Loucy (cell line): Measurements from ENCODE around the gene IL18BP.

Experiments
- H2AFZ ChIP-seq: fragments of 200-600 bp; sonication (generic); 2 replicates; pipeline ENCODE4 v1.6.0; 2016; ENCODE audit warnings: antibody characterized with exemption, mild to moderate bottlenecking, low read length, moderate library complexity
- H3F3A ChIP-seq: fragments of 200-600 bp; 2 replicates; pipeline ENCODE4 v1.6.0; 2016; ENCODE audit warnings: antibody characterized with exemption, low read depth, mild to moderate bottlenecking
- H3K27me3 ChIP-seq: fragments of 200-600 bp; sonication (generic); 2 replicates; pipeline ENCODE4 v1.6.1; 2014; ENCODE audit warnings: low read length, mild to moderate bottlenecking; ENCODE audit not compliant: insufficient read depth, poor library complexity, severe bottlenecking
- H3K36me3 ChIP-seq: fragments of 200-600 bp; sonication (generic); 2 replicates; pipeline ENCODE4 v1.6.1; 2016; ENCODE audit warnings: low read length; ENCODE audit not compliant: insufficient read depth
- H3K4me1 ChIP-seq: fragments of 200-600 bp; sonication (generic); 2 replicates; pipeline ENCODE4 v1.5.1; 2014; ENCODE audit warnings: low read length, mild to moderate bottlenecking; ENCODE audit not compliant: insufficient read depth, poor library complexity, severe bottlenecking
- H3K4me2 ChIP-seq: fragments of 200-600 bp; sonication (generic); 2 replicates; pipeline ENCODE4 v1.6.0; 2014; ENCODE audit warnings: antibody characterized with exemption, low read length, low read depth, mild to moderate bottlenecking; ENCODE audit not compliant: poor library complexity, severe bottlenecking
- H3K4me3 ChIP-seq: fragments of 200-600 bp; sonication (generic); 2 replicates; pipeline ENCODE4 v1.5.1; 2014; ENCODE audit warnings: low read length, mild to moderate bottlenecking, mixed read lengths; ENCODE audit not compliant: poor library complexity, severe bottlenecking
- H3K79me2 ChIP-seq: fragments of 200-600 bp; sonication (generic); 2 replicates; pipeline ENCODE4 v1.6.1; 2014; ENCODE audit warnings: low read length; ENCODE audit not compliant: insufficient read depth
- H3K9ac ChIP-seq: fragments of 200-600 bp; sonication (generic); 2 replicates; pipeline ENCODE4 v1.6.0; 2014; ENCODE audit warnings: mild to moderate bottlenecking, low read depth, low read length, moderate library complexity; ENCODE audit not compliant: poor library complexity, severe bottlenecking
- H3K9me2 ChIP-seq: fragments of 200-600 bp; sonication (generic); replicated peaks from 2 replicates; pipeline ENCODE4 v1.6.1; 2016; ENCODE audit warnings: low read depth, low read length, mixed read lengths
- H3K9me3 ChIP-seq: fragments of 200-600 bp; sonication (generic); 2 replicates; pipeline ENCODE4 v1.6.1; 2014; ENCODE audit warnings: mild to moderate bottlenecking, antibody characterized with exemption, low read length, low read depth; ENCODE audit not compliant: insufficient read depth
- H4K20me1 ChIP-seq: fragments of 200-600 bp; sonication (generic); 2 replicates; pipeline ENCODE4 v1.6.0; 2014; ENCODE audit warnings: antibody characterized with exemption, low read length, mild to moderate bottlenecking; ENCODE audit not compliant: insufficient read depth, poor library complexity, severe bottlenecking
- CTCF ChIP-seq: fragments of 200-600 bp; sonication (generic); conservative IDR thresholded peaks from 2 replicates; pipeline ENCODE4 v1.5.1; 2014; ENCODE audit warnings: mild to moderate bottlenecking, antibody characterized with exemption, low read length
- EZH2phosphoT487 ChIP-seq: fragments of 200-600 bp; IDR thresholded peaks from 2 replicates; pipeline ENCODE4 v1.6.1; 2018; ENCODE audit warnings: antibody characterized with exemption, mild to moderate bottlenecking, moderate library complexity, borderline replicate concordance

IL18BP gene

GRCh38 chr11:72013765-72014711, 15.3 kb downstream of the IL18BP start:
- H4K20me1 ChIP-seq: no peaks in the 10 kb centered on the region
- H3K36me3 ChIP-seq: peaks cover 100% of the 10 kb centered on the region
- no peak overlapping the region for H3K9ac ChIP-seq
- H3K4me3 ChIP-seq: no peak overlapping the region
- no peaks in the 10 kb centered on the region for H3K27me3 ChIP-seq
- no peak for TF ChIP-seq CTCF
- TF ChIP-seq EZH2phosphoT487: no peak
- no peak overlapping the region for H2AFZ ChIP-seq
- H3K9me2 ChIP-seq: no peaks in the 10 kb centered on the region
- no peaks in the 10 kb centered on the region for H3K4me1 ChIP-seq
- no peak overlapping the region for H3K4me2 ChIP-seq
- no peaks in the 10 kb centered on the region for H3K9me3 ChIP-seq
- H3F3A ChIP-seq: no peaks in the 10 kb centered on the region
- H3K79me2 ChIP-seq: no peaks in the 10 kb centered on the region

DNA sequence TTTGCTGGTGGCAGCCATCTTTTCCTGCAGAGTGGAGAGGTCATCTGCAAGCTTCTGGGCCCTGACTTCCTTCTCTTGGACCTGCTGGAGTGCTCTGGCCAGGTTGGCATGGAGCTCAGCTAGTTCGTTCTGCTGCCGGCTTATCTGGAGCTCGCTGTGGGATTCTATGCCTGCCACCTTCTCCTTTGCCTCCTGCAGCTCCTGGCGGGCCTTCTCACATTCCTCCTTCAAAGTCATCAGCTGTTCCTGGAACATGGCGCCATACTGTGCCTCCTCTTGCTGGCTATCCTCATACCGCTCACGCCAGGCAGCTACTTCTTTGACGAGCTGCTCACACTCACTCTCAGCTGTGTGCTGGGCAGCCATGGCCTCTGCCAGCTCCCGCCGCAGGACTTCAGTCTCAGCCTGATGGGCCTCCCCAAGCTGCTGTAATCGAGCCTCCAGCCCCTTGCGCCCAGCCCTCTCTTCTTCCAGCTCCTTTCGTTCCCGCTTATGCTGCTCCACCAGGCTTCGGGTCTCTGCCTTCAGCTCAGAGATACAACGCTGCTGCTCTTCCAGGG, 16.1 kb downstream of the IL18BP start:
- no peaks in the 10 kb centered on the region for H3K9me3 ChIP-seq
- no peaks in the 10 kb centered on the region for H3K79me2 ChIP-seq
- peaks cover 100% of the 10 kb centered on the region for H3K36me3 ChIP-seq
- H3K27me3 ChIP-seq: no peaks in the 10 kb centered on the region
- no peak overlapping the region for H3K9ac ChIP-seq
- TF ChIP-seq EZH2phosphoT487: no peak
- TF ChIP-seq CTCF: no peak
- no peaks in the 10 kb centered on the region for H3F3A ChIP-seq
- no peak overlapping the region for H3K4me2 ChIP-seq
- H3K9me2 ChIP-seq: no peaks in the 10 kb centered on the region
- H3K4me3 ChIP-seq: no peak overlapping the region
- no peak overlapping the region for H2AFZ ChIP-seq
- no peaks in the 10 kb centered on the region for H3K4me1 ChIP-seq
- H4K20me1 ChIP-seq: no peaks in the 10 kb centered on the region

DNA sequence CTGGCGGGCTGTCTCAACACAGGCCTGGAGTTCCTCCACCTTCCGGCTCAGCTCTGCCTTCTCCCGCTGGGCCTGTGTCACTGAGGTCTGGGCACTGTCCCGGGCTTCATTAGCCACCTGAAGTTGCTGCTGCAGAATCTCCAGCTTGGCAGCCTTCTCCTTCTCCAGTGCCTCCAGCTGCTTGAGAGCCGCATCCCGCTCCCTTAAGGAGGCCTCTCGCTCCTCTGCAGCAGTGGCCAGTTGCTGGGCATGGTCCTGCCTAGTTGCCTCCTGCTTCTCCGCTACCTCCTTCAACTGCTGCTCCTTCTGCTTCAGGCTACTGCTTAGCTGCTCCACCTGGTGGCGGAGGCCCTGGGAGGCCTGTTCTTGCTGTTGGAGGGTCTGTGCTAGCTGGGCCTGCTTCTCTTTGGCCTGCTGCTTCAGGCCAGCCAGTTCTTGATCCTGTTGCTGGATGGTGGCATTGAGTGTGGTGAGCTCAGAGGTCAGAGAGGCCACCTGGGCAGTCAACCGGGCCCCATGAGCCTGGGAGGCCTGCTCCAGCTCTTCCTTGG, 16.9 kb downstream of the IL18BP start:
- Histone ChIP-seq H3K9me3 (no peaks in the 10 kb centered on the region), H3K4me3 (no peak overlapping the region), H4K20me1 (no peaks in the 10 kb centered on the region), H3K4me1 (no peaks in the 10 kb centered on the region), H3K4me2 (no peak overlapping the region), H3K9me2 (no peaks in the 10 kb centered on the region), H3K9ac (no peak overlapping the region), H3K27me3 (no peaks in the 10 kb centered on the region), H3F3A (no peaks in the 10 kb centered on the region), H3K79me2 (no peaks in the 10 kb centered on the region), H2AFZ (no peak overlapping the region), H3K36me3 (peaks cover 100% of the 10 kb centered on the region)
- peak; percentile 29; the same call in 1 of the 2 replicates for TF ChIP-seq CTCF
- TF ChIP-seq EZH2phosphoT487: no peak
